Astrocyte (in vitro differentiated cells and primary cell): ENCODE data around the gene JAZF1.

Experiments
- EZH2 ChIP-seq: IDR thresholded peaks from 2 replicates; pipeline ENCODE4 v1.6.1; 2012; ENCODE audit warnings: mild to moderate bottlenecking, low read length, inconsistent platforms; ENCODE audit not compliant: insufficient read depth
- TF ChIP-seq, protein P1 (sequence below): IDR thresholded peaks from 2 replicates; pipeline ENCODE4 v1.5.1; 2011; ENCODE audit warnings: low read depth, mild to moderate bottlenecking, inconsistent platforms, low read length, moderate library complexity; ENCODE audit not compliant: insufficient read depth

DNA sequence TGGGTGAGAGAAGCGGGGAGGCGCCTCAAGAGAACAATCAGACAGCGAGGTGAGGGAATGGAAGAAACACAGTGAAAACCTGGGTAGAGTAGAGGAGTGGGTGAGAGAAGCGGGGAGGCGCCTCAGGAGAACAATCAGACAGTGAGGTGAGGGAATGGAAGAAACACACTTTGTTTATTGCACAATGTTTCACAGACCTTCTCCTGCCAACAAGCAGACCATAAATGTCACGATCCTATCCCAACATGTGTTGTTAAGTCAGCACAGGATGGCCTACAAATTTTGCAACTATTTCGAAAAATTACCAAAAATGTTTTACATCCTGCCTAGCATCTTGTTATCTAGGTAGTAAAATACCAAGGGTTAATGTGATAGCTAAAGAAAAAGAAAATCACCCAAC is 115.3 kb downstream of the JAZF1 start:
- TF ChIP-seq EZH2 = no peak
- TF ChIP-seq, protein P1, sequence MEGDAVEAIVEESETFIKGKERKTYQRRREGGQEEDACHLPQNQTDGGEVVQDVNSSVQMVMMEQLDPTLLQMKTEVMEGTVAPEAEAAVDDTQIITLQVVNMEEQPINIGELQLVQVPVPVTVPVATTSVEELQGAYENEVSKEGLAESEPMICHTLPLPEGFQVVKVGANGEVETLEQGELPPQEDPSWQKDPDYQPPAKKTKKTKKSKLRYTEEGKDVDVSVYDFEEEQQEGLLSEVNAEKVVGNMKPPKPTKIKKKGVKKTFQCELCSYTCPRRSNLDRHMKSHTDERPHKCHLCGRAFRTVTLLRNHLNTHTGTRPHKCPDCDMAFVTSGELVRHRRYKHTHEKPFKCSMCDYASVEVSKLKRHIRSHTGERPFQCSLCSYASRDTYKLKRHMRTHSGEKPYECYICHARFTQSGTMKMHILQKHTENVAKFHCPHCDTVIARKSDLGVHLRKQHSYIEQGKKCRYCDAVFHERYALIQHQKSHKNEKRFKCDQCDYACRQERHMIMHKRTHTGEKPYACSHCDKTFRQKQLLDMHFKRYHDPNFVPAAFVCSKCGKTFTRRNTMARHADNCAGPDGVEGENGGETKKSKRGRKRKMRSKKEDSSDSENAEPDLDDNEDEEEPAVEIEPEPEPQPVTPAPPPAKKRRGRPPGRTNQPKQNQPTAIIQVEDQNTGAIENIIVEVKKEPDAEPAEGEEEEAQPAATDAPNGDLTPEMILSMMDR = no peak
